Measurements from ENCODE around the gene UIMC1. TPM values are rescaled to one million over a fixed set of nuclear protein-coding genes. Genes with fewer than 3 reads are reported as not detected.

The UIMC1 gene
- total RNA-seq, 1 donor from 2014 or later: 36.1 TPM

DNA sequence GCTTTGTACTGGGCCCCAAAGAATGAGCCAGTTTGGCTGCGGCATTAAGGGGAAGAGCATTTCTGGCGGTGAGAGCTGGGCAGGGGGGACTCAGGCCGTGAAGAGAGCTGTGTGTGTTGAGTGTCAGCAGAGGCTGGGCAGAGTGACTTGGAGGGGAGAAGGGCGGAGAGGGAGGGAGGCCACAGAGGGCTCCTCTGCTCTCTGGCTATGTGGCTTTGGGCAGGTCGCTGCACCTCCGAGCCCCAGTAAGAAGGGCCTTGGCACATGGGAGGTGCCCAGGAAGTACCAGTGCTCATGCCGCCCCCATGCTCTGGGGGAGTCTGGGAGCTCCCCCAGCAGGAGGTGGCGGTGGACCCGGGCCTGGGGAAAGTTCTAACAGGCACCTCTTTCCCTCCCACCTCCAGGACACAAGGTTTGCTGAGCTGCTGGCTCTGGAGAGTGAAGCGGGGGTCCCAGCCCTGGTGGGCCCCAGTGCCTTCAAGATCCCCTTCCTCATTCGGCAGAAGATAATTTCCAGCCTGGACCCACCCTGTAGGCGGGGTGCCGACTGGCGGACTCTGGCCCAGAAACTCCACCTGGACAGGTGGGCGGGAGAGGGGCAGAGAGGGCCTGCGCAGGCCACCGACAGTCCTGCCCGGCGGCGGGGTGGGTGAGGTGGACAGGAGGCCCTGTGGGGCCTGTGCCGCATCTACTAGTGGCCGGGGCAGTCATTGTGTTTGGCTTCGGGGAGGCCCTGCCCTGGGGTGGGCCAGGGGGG, 127.5 kb downstream of the UIMC1 start:
- H3K9ac ChIP-seq (ENCODE audit: low read length): no peak overlapping the region
- no peaks in the 10 kb centered on the region for H3K36me3 ChIP-seq (ENCODE audit: insufficient read depth, low read length)
- DNase-seq (ENCODE audit: low read depth): no peak
- H3K4me2 ChIP-seq (ENCODE audit: low read length): no peak overlapping the region
- no peaks in the 10 kb centered on the region for H4K20me1 ChIP-seq (ENCODE audit: insufficient read depth, low read length)
- H3K27ac ChIP-seq (ENCODE audit: low read depth, low read length): no peak overlapping the region
- no peaks in the 10 kb centered on the region for H3K79me2 ChIP-seq (ENCODE audit: insufficient read depth, low read length)
- H3K27me3 ChIP-seq (ENCODE audit: insufficient read depth, low read length): peaks cover 15% of the 10 kb centered on the region
- H3K9me3 Mint-ChIP-seq (ENCODE audit: unreplicated experiment): no peaks in the 10 kb centered on the region
- no peak overlapping the region for H3K27ac Mint-ChIP-seq (ENCODE audit: unreplicated experiment)
- H2AFZ ChIP-seq (ENCODE audit: low read depth, low read length): no peak overlapping the region
- TF ChIP-seq, protein P1, sequence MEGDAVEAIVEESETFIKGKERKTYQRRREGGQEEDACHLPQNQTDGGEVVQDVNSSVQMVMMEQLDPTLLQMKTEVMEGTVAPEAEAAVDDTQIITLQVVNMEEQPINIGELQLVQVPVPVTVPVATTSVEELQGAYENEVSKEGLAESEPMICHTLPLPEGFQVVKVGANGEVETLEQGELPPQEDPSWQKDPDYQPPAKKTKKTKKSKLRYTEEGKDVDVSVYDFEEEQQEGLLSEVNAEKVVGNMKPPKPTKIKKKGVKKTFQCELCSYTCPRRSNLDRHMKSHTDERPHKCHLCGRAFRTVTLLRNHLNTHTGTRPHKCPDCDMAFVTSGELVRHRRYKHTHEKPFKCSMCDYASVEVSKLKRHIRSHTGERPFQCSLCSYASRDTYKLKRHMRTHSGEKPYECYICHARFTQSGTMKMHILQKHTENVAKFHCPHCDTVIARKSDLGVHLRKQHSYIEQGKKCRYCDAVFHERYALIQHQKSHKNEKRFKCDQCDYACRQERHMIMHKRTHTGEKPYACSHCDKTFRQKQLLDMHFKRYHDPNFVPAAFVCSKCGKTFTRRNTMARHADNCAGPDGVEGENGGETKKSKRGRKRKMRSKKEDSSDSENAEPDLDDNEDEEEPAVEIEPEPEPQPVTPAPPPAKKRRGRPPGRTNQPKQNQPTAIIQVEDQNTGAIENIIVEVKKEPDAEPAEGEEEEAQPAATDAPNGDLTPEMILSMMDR (IDR thresholded peaks at IDR 0.05; ENCODE audit: insufficient read depth, low read depth, low read length): no peak
- no peak for TF ChIP-seq EZH2 (IDR thresholded peaks at IDR 0.05; ENCODE audit: insufficient read depth, low read length)
- H3K4me1 ChIP-seq (ENCODE audit: insufficient read depth, low read length): no peaks in the 10 kb centered on the region
- peaks cover 6% of the 10 kb centered on the region for H3K4me1 Mint-ChIP-seq (ENCODE audit: low read depth, unreplicated experiment)
- no peak overlapping the region for H3K4me3 Mint-ChIP-seq (ENCODE audit: unreplicated experiment)
- FAIRE-seq: no peak
- H3K36me3 Mint-ChIP-seq (ENCODE audit: low read depth, unreplicated experiment): peaks cover 5% of the 10 kb centered on the region
- no peaks in the 10 kb centered on the region for H3K9me3 ChIP-seq (ENCODE audit: insufficient read depth, low read depth, low read length)
- H3K4me3 ChIP-seq (ENCODE audit: insufficient read depth, low read depth, low read length): no peak overlapping the region
- peaks cover 49% of the 10 kb centered on the region for H3K27me3 Mint-ChIP-seq (ENCODE audit: low read depth, unreplicated experiment)

DNA sequence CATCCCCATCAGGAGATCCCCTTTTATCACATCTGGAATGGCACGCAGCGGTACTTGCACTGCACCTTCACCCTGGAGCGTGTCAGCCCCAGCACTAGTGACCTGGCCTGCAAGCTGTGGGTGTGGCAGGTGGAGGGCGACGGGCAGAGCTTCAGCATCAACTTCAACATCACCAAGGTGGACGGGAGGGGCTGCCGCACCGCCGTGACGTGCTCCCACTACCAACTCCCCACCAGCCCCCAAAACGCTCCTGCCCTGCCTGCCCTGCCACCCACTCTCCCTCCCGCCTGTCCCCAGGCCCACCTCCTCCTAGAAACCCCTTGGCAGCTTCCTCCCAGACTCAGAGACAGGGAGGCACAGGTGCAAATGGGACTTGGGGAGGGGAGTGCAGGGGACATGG, 128.1 kb downstream of the UIMC1 start:
- H3K27me3 Mint-ChIP-seq (ENCODE audit: low read depth, unreplicated experiment): peaks cover 55% of the 10 kb centered on the region
- Histone ChIP-seq H3K27me3 (ENCODE audit: insufficient read depth, low read length) (peaks cover 15% of the 10 kb centered on the region), H3K4me3 (ENCODE audit: insufficient read depth, low read depth, low read length) (no peak overlapping the region), H3K79me2 (ENCODE audit: insufficient read depth, low read length) (no peaks in the 10 kb centered on the region), H3K27ac (ENCODE audit: low read depth, low read length) (no peak overlapping the region), H3K4me1 (ENCODE audit: insufficient read depth, low read length) (no peaks in the 10 kb centered on the region), H3K36me3 (ENCODE audit: insufficient read depth, low read length) (no peaks in the 10 kb centered on the region), H3K4me2 (ENCODE audit: low read length) (no peak overlapping the region), H3K9me3 (ENCODE audit: insufficient read depth, low read depth, low read length) (no peaks in the 10 kb centered on the region), H2AFZ (ENCODE audit: low read depth, low read length) (no peak overlapping the region), H4K20me1 (ENCODE audit: insufficient read depth, low read length) (no peaks in the 10 kb centered on the region), H3K9ac (ENCODE audit: low read length) (no peak overlapping the region)
- peaks cover 5% of the 10 kb centered on the region for H3K36me3 Mint-ChIP-seq (ENCODE audit: low read depth, unreplicated experiment)
- no peak overlapping the region for H3K27ac Mint-ChIP-seq (ENCODE audit: unreplicated experiment)
- peaks cover 3% of the 10 kb centered on the region for H3K4me1 Mint-ChIP-seq (ENCODE audit: low read depth, unreplicated experiment)
- no peaks in the 10 kb centered on the region for H3K9me3 Mint-ChIP-seq (ENCODE audit: unreplicated experiment)
- no peak for DNase-seq (ENCODE audit: low read depth)
- no peak for FAIRE-seq
- no peak overlapping the region for H3K4me3 Mint-ChIP-seq (ENCODE audit: unreplicated experiment)
- TF ChIP-seq, protein P1 (IDR thresholded peaks at IDR 0.05; ENCODE audit: insufficient read depth, low read depth, low read length): no peak
- TF ChIP-seq EZH2 (IDR thresholded peaks at IDR 0.05; ENCODE audit: insufficient read depth, low read length): no peak

DNA sequence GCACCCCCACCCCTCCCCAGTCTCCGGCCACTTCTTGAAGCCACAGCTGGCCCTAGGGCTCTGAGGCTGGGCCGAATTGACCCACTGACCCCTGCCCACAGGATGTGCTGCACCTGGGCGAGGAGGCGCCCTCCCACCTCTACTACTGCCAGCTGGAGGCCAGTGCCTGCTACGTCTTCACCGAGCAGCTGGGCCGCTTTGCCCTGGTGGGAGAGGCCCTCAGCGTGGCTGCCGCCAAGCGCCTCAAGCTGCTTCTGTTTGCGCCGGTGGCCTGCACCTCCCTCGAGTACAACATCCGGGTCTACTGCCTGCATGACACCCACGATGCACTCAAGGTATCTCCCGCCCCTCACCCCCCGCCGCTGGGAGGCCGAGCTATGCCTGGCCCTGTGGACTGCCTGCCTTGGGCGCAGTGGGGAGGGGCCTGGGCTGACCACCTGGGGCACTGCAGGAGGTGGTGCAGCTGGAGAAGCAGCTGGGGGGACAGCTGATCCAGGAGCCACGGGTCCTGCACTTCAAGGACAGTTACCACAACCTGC, 128.7 kb downstream of the UIMC1 start:
- Mint-ChIP-seq H3K36me3 (ENCODE audit: low read depth, unreplicated experiment) (peaks cover 5% of the 10 kb centered on the region), H3K27ac (ENCODE audit: unreplicated experiment) (no peak overlapping the region), H3K27me3 (ENCODE audit: low read depth, unreplicated experiment) (peaks cover 53% of the 10 kb centered on the region), H3K9me3 (ENCODE audit: unreplicated experiment) (no peaks in the 10 kb centered on the region), H3K4me3 (ENCODE audit: unreplicated experiment) (no peak overlapping the region), H3K4me1 (ENCODE audit: low read depth, unreplicated experiment) (peaks cover 2% of the 10 kb centered on the region)
- Histone ChIP-seq H3K36me3 (ENCODE audit: insufficient read depth, low read length) (no peaks in the 10 kb centered on the region), H3K9ac (ENCODE audit: low read length) (no peak overlapping the region), H3K4me1 (ENCODE audit: insufficient read depth, low read length) (no peaks in the 10 kb centered on the region), H3K79me2 (ENCODE audit: insufficient read depth, low read length) (no peaks in the 10 kb centered on the region), H2AFZ (ENCODE audit: low read depth, low read length) (no peak overlapping the region), H3K4me2 (ENCODE audit: low read length) (no peak overlapping the region), H3K27me3 (ENCODE audit: insufficient read depth, low read length) (peaks cover 14% of the 10 kb centered on the region), H3K9me3 (ENCODE audit: insufficient read depth, low read depth, low read length) (no peaks in the 10 kb centered on the region), H4K20me1 (ENCODE audit: insufficient read depth, low read length) (no peaks in the 10 kb centered on the region), H3K4me3 (ENCODE audit: insufficient read depth, low read depth, low read length) (no peak overlapping the region), H3K27ac (ENCODE audit: low read depth, low read length) (no peak overlapping the region)
- no peak for FAIRE-seq
- no peak for TF ChIP-seq EZH2 (IDR thresholded peaks at IDR 0.05; ENCODE audit: insufficient read depth, low read length)
- TF ChIP-seq, protein P1 (IDR thresholded peaks at IDR 0.05; ENCODE audit: insufficient read depth, low read depth, low read length): no peak
- no peak for DNase-seq (ENCODE audit: low read depth)
